ENCODE measurements around the gene TTLL13.

GRCh38 chr15:90259524-90259923, 10.2 kb downstream of the TTLL13 start:
- no peak for TF ChIP-seq CTCF (IDR thresholded peaks at IDR 0.05)
- no peak for TF ChIP-seq EZH2 (IDR thresholded peaks at IDR 0.05)
